ENCODE data around the gene INPP4A. TPM values are rescaled to one million over a fixed set of nuclear protein-coding genes. Genes with fewer than 3 reads are reported as not detected.

INPP4A gene
- total RNA-seq, 4 donors from 2014 or later: 22.8 to 35.8 (median 25.4) TPM

DNA sequence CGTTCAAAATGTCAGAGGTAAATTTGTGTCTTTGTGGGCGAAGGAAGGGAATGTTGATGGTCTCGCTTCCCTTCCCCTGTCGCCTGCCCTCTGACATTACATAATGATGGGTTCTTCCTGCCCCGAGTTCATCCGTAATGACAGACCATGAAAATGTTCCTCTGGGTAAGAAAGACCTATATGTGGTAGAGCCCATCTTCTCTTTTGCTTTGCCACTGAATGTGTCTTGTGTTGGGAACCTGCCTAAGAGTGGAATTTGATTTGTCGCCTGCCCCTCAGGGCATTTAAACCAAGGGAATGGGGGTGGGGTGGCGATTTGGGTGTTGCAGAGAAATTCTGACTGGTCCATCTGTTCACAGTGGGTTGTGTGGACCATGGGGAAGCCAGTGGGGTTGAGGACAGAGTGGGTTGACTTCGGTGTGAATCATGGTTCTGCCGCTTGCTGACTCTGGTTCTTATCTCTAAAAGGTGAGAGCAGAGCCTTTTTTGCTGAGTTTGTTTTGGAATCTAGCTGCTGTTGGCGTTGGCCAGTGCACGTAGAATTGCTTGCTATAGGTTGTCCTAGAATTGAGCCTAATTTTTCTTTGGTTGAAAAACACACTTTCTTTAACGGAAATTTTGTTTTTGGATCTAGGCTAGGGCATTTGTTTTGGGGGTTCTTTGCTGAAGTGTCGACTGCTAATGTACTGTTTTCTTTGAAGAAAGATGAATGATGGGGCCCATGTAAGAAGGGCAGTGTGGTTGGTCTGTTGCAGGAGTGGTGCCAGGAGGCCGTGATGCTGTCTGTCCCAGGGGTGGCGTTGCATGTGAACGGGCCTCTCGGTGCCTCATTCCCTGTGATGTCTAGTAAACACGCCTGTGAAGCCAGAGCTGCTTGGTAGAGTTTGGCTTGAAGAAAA is 1.3 kb downstream of the INPP4A start:
- peak overlapping the region; percentile 60 to 88 (median 84) for H3K4me3 ChIP-seq
- H3K4me1 ChIP-seq: peaks cover 5 to 64% (median 25%) of the 10 kb centered on the region in 4 donors
- H3K36me3 ChIP-seq: no peaks in the 10 kb centered on the region
- DNase-seq: no peak
- TF ChIP-seq, protein P1, sequence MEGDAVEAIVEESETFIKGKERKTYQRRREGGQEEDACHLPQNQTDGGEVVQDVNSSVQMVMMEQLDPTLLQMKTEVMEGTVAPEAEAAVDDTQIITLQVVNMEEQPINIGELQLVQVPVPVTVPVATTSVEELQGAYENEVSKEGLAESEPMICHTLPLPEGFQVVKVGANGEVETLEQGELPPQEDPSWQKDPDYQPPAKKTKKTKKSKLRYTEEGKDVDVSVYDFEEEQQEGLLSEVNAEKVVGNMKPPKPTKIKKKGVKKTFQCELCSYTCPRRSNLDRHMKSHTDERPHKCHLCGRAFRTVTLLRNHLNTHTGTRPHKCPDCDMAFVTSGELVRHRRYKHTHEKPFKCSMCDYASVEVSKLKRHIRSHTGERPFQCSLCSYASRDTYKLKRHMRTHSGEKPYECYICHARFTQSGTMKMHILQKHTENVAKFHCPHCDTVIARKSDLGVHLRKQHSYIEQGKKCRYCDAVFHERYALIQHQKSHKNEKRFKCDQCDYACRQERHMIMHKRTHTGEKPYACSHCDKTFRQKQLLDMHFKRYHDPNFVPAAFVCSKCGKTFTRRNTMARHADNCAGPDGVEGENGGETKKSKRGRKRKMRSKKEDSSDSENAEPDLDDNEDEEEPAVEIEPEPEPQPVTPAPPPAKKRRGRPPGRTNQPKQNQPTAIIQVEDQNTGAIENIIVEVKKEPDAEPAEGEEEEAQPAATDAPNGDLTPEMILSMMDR (IDR thresholded peaks at IDR 0.05): no peak
- TF ChIP-seq POLR2AphosphoS5 (IDR thresholded peaks at IDR 0.05): no peak
- TF ChIP-seq EP300 (IDR thresholded peaks at IDR 0.05; ENCODE audit: low read depth): no peak
- TF ChIP-seq POLR2A (IDR thresholded peaks at IDR 0.05): no peak
- H3K9me3 ChIP-seq: no peaks in the 10 kb centered on the region
- intact Hi-C loops (cut with DNase I; ENCODE audit: low total_unique reads) (loop anchor here (10.0 kb wide), 1 partner anchor 69 kb away; no protein-coding TSS in a partner anchor), in situ Hi-C loops (cut with MboI; ENCODE audit: low pct_ligation_motif_present in 1 of 4, low pct_unique_long_range_greater_than_20kb in 1 of 4, low sequenced_read_pairs in 3 of 4) (no loop called here)
- peak overlapping the region; percentile 82 to 89 (median 88) for H3K27ac ChIP-seq
- 66 to 72% methylated on average over 4 to 19 of the region's 19 CpGs for WGBS, 2 donors (ENCODE audit: low coverage in 1 of 2)
- no peaks in the 10 kb centered on the region for H3K27me3 ChIP-seq

- peak overlapping the region in 1 of 4 donors; percentile 83 for H3K4me3 ChIP-seq
- no peaks in the 10 kb centered on the region for H3K9me3 ChIP-seq
- TF ChIP-seq EP300 (IDR thresholded peaks at IDR 0.05; ENCODE audit: low read depth): no peak
- TF ChIP-seq POLR2A (IDR thresholded peaks at IDR 0.05): no peak
- TF ChIP-seq, protein P1 (IDR thresholded peaks at IDR 0.05): no peak
- TF ChIP-seq POLR2AphosphoS5 (IDR thresholded peaks at IDR 0.05): no peak
- WGBS, 2 donors (ENCODE audit: low coverage in 1 of 2): 70 to 83% methylated on average over 6 of the region's 6 CpGs
- DNase-seq: no peak
- intact Hi-C loops (cut with DNase I; ENCODE audit: low total_unique reads) (loop anchor here (10.0 kb wide), 1 partner anchor 68 kb away; no protein-coding TSS in a partner anchor), in situ Hi-C loops (cut with MboI; ENCODE audit: low pct_ligation_motif_present in 1 of 4, low pct_unique_long_range_greater_than_20kb in 1 of 4, low sequenced_read_pairs in 3 of 4) (no loop called here)
- H3K27ac ChIP-seq: peak overlapping the region; percentile 82 to 89 (median 88)
- no peaks in the 10 kb centered on the region for H3K36me3 ChIP-seq
- peaks cover 5 to 65% (median 26%) of the 10 kb centered on the region in 4 donors for H3K4me1 ChIP-seq
- no peaks in the 10 kb centered on the region for H3K27me3 ChIP-seq
These were observed 2.2 kb downstream of the INPP4A start for GRCh38 chr2:98446850-98447249.

GRCh38 chr2:98448441-98449145 is 3.9 kb downstream of the INPP4A start:
- 64 to 82% methylated on average over 4 to 10 of the region's 10 CpGs for WGBS, 2 donors (ENCODE audit: low coverage in 1 of 2)
- TF ChIP-seq, protein P1 (IDR thresholded peaks at IDR 0.05): no peak
- TF ChIP-seq POLR2A (IDR thresholded peaks at IDR 0.05) (no peak), POLR2AphosphoS5 (IDR thresholded peaks at IDR 0.05) (no peak), EP300 (IDR thresholded peaks at IDR 0.05; ENCODE audit: low read depth) (no peak)
- in situ Hi-C loops (cut with MboI; ENCODE audit: low pct_ligation_motif_present in 1 of 4, low pct_unique_long_range_greater_than_20kb in 1 of 4, low sequenced_read_pairs in 3 of 4): no loop called here

More at GRCh38 chr2:98448441-98449145, 3.9 kb downstream of the INPP4A start:
- H3K4me1 ChIP-seq: peaks cover 8 to 69% (median 26%) of the 10 kb centered on the region in 4 donors
- no peak for DNase-seq
- no peaks in the 10 kb centered on the region for H3K9me3 ChIP-seq
- no peak overlapping the region for H3K27ac ChIP-seq
- no peak overlapping the region for H3K4me3 ChIP-seq
- H3K27me3 ChIP-seq: no peaks in the 10 kb centered on the region
- no peaks in the 10 kb centered on the region for H3K36me3 ChIP-seq
- intact Hi-C loops (cut with DNase I; ENCODE audit: low total_unique reads): loop anchor here (10.0 kb wide), 1 partner anchor 66 kb away; no protein-coding TSS in a partner anchor
